Limb (tissue), 2 donors: Measurements from ENCODE around the gene VPS11.
A peak's percentile ranks its signal among the peaks of the same experiment; 100 is the strongest.
"Not testable (repeated sequence)": the region's sequence is repeated elsewhere in the genome, so short reads cannot be mapped to it uniquely, and the experiment has no call there.

ENCODE experiments used
- DNase-seq, 2 donors: peaks; one replicate each; pipeline ENCODE4 v3.0.0-alpha.2; 2016; ENCODE audit errors: extremely low spot score in 2 of 2

Gene VPS11

GRCh38 chr11:119067371-119068222, at the start of gene VPS11:
Gene VPS11 (plus strand): TSS chr11:119067818. CDS start chr11:119067824, 6 bp downstream.
- DNase-seq = peak; percentile 94 to 96

GRCh38 chr11:119018074-119018938, 49.3 kb upstream of the VPS11 start, which contains the start of the genes RPS25 and TRAPPC4:
Gene RPS25 (minus strand): TSS chr11:119018343. CDS start chr11:119018284, 59 bp downstream.
Gene TRAPPC4 (plus strand): TSS chr11:119018766. CDS start chr11:119018796, 30 bp downstream.
- DNase-seq = peak; percentile 95 to 97

GRCh38 chr11:119019996-119020395, 47.6 kb upstream of the VPS11 start:
- no peak for DNase-seq

GRCh38 chr11:119021631-119022030, 46.0 kb upstream of the VPS11 start:
- DNase-seq = no peak

- DNase-seq = no peak
These were observed 43.9 kb upstream of the VPS11 start for GRCh38 chr11:119023741-119024140.

GRCh38 chr11:119024430-119025098, 43.1 kb upstream of the VPS11 start:
- DNase-seq = no peak

- no peak for DNase-seq
These were observed 42.5 kb upstream of the VPS11 start for GRCh38 chr11:119025099-119025473.

- no peak for DNase-seq
These were observed 42.1 kb upstream of the VPS11 start for GRCh38 chr11:119025541-119025940.

- DNase-seq = no peak
These were observed 41.4 kb upstream of the VPS11 start for GRCh38 chr11:119025978-119026766.

GRCh38 chr11:119026970-119027369, 40.6 kb upstream of the VPS11 start:
- DNase-seq = no peak

GRCh38 chr11:119027561-119028345, 39.9 kb upstream of the VPS11 start:
- no peak for DNase-seq

GRCh38 chr11:119028346-119029068, 39.1 kb upstream of the VPS11 start:
- no peak for DNase-seq

GRCh38 chr11:119029069-119029339, 38.6 kb upstream of the VPS11 start:
- DNase-seq = no peak

GRCh38 chr11:119029340-119030028, 38.1 kb upstream of the VPS11 start:
- DNase-seq = no peak

GRCh38 chr11:119030029-119030328, 37.6 kb upstream of the VPS11 start:
- no peak for DNase-seq

- peak; percentile 93 to 97 for DNase-seq
These were observed 37.1 kb upstream of the VPS11 start, which contains the start of gene SLC37A4 for GRCh38 chr11:119030329-119031047. Gene SLC37A4 (minus strand): TSS chr11:119030877.

GRCh38 chr11:119031912-119032280, 35.7 kb upstream of the VPS11 start:
- DNase-seq = no peak

GRCh38 chr11:119033421-119033820, 34.2 kb upstream of the VPS11 start:
- DNase-seq = not testable (repeated sequence)
